ENCODE measurements around the gene CNTNAP5.

GRCh38 chr2:124921191-124921590 lies 896.1 kb downstream of the CNTNAP5 start:
- TF ChIP-seq EZH2 (IDR thresholded peaks at IDR 0.05; ENCODE audit: low read depth, low read length, severe bottlenecking): no peak
- no peak for TF ChIP-seq SP4 (IDR thresholded peaks at IDR 0.05; ENCODE audit: low read length)
- TF ChIP-seq CTCF (IDR thresholded peaks at IDR 0.05; ENCODE audit: control extremely low read depth in 1 of 3, insufficient read depth in 1 of 3, low read depth in 1 of 3, low read length in 3 of 3): no peak
- TF ChIP-seq POLR2A (IDR thresholded peaks at IDR 0.05; ENCODE audit: control extremely low read depth in 1 of 2, low read depth in 2 of 2, low read length in 2 of 2): no peak
- no peak for TF ChIP-seq GABPA (IDR thresholded peaks at IDR 0.05; ENCODE audit: borderline replicate concordance, insufficient read depth, low read length)
- TF ChIP-seq ZNF274 (IDR thresholded peaks at IDR 0.05; ENCODE audit: borderline replicate concordance, extremely low read depth, low read length): no peak
- TF ChIP-seq BRCA1 (IDR thresholded peaks at IDR 0.05; ENCODE audit: low read depth, low read length): no peak

Measured in H1 (cell line).